NT2/D1 (cell line): ENCODE measurements around the gene SIAH3.
"Not testable (repeated sequence)": the region's sequence is repeated elsewhere in the genome, so short reads cannot be mapped to it uniquely, and the experiment has no call there.

ENCODE experiments used
- SUZ12 ChIP-seq: IDR thresholded peaks from 2 replicates; pipeline ENCODE4 v1.6.1; 2011; ENCODE audit not compliant: insufficient read length, insufficient read depth; ENCODE audit errors: extremely low read depth
- YY1 ChIP-seq: IDR thresholded peaks from 2 replicates; pipeline ENCODE4 v1.6.1; 2011; ENCODE audit not compliant: insufficient read length, insufficient read depth
- ZNF274 ChIP-seq: IDR thresholded peaks from 2 replicates; pipeline ENCODE4 v1.6.1; 2011; ENCODE audit warnings: mild to moderate bottlenecking, low read depth, low read length

- not testable (repeated sequence) for TF ChIP-seq ZNF274, YY1, SUZ12
These were observed 19.6 kb upstream of the SIAH3 start for GRCh38 chr13:45871201-45871600.
